GM18951 (cell line): Measurements from ENCODE around the gene LEPROT.

Source experiments
- POLR2A ChIP-seq: IDR thresholded peaks from 4 replicates; pipeline ENCODE4 v1.6.1; 2011; ENCODE audit warnings: mild to moderate bottlenecking; ENCODE audit not compliant: insufficient read length, insufficient read depth; ENCODE audit errors: extremely low read depth
- in situ Hi-C: fragments of 300-500 bp; cut with MboI; formaldehyde crosslinking; loops from one replicate; pipeline ENCODE4 v1.12.0; 2022; ENCODE audit warnings: low sequenced_read_pairs, mixed read lengths, inconsistent platforms; ENCODE audit not compliant: unreplicated experiment

LEPROT gene

GRCh38 chr1:65483993-65484754 is 63.7 kb downstream of the LEPROT start:
- no peak for TF ChIP-seq POLR2A
- in situ Hi-C loops: no loop called here
